NCI-H2227 treated with DMSO at 0.1 percent for 48 hours (cell line): ENCODE results near the gene MED25.

ENCODE experiments used
- DNase-seq: peaks from one replicate; lab custom pipeline; 2025; lab: John Stamatoyannopoulos, UW

Gene MED25

GRCh38 chr19:49817964-49818648, at the start of gene MED25:
Gene MED25, plus strand, starts transcription at chr19:49818289. Its CDS starts 53 bp downstream, at chr19:49818342.
- peak; percentile 88 for DNase-seq

DNA sequence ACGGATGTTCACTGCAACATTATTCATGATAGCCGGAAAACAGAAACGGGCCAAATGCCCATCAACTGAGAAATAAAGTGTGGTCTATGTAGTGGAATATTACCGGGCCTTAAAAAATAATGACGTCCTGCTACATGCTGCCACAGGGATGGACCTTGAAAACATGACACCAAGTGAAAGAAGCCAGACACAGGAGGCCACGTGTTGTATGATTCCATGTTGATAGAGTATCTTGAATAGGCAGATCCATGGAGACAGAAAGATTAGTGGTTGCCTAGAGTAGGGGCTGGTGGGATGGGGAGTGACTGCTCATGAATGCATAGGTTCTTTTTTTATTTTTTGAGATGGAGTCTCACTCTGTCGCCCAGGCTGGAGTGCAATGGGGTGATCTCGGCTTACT, 47.6 kb upstream of the MED25 start:
- no peak for DNase-seq

DNA sequence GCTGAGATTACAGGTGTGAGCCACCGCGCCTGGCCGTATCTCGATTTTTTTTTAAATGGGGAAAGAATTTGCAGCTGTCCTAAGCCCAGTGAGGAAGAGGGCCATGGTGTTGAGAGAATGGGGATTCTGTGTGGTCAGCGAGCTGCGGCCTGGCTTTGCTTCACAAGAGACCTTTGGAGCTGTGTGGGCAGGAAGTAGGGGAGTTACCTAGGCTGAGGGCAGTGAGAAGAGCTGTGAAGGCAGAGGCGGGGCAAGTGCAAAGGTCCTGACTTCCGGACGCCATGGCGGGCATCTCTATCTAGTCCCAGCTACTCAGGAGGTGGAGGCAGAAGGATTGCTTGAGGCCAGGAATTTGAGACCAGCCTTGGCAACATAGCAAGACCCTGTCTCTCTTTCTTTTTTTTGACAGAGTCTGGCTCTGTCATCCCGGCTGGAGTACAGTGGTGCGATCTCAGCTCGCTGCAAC, 46.4 kb upstream of the MED25 start:
- no peak for DNase-seq

DNA sequence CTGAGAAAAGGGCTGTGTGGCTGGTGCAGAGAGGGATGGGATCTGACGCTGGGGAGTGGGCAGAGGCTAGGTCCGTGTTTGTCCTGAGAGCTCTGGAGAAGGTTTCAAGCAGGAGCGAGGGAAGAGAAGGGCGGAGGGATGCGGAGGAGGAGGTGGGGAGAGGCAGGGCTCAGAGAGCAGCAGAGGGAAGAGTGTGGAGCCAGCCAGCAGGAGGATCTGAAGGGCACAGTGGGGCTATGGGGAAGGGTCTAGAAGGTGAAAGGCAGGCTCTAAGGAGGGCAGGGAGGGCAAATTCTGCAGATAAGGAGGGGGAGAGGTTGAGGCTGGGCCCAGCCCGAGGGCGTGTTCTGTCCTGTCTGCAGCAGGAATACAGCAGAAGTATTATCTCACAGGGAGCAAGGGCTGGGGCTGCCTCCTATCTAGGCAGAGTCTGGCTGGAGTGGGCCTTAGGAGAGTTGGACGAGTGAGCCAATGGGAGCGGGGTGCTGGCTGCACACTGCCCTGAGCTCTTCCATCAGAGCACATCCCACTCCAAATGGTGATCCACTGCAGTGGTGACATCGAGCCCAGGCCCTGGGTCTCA, 45.1 kb upstream of the MED25 start:
- DNase-seq: no peak

GRCh38 chr19:49773663-49774350, 44.3 kb upstream of the MED25 start:
- DNase-seq: no peak

- DNase-seq: no peak
Observed at GRCh38 chr19:49774969-49775368, 43.1 kb upstream of the MED25 start.

- no peak for DNase-seq
Observed at GRCh38 chr19:49775742-49776370, 42.2 kb upstream of the MED25 start.

GRCh38 chr19:49776371-49776764, 41.7 kb upstream of the MED25 start:
- DNase-seq: no peak

DNA sequence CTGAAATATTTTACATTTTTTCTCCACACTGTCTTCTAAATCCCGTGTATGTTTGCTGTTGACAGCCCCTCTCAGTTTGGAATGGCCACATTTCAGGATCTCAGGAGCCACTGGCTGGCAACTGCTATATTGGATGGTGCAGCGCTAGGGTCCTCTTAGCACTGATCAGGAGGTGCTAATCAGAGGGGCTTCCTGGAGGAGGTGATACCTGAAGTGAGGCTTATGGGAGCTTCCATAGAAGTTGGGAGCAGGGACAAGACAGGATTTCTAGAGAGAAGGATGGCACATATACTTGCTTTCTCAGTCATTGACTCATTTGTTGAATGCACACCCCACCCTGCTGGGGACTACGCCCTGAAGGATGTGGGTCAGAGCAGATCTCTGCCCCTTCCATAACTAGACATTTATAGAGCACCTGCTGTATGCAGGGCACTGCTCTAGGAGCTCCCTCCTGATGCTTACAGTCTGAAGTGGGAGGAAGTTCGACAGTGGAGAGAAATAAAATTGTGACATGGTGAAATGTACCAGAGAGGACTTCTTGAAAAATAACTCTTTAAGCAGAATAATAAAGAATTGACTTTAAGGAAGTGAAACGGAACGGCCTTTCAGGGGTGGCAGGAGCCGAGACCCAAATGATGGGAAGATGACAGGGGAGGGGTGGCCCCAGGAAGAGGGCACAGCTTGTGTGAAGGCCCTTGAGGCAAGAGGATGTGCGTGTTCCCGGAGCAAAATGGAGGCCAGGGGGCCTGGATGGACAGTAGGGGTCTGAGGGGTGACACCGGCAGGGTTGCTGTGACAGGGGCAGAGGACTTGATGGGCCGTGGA, 38.1 kb upstream of the MED25 start:
- DNase-seq: no peak

- no peak for DNase-seq
Observed at GRCh38 chr19:49780861-49781260, 37.2 kb upstream of the MED25 start.

- no peak for DNase-seq
Observed at GRCh38 chr19:49781394-49781793, 36.7 kb upstream of the MED25 start.

GRCh38 chr19:49782515-49782914, 35.6 kb upstream of the MED25 start:
- no peak for DNase-seq

DNA sequence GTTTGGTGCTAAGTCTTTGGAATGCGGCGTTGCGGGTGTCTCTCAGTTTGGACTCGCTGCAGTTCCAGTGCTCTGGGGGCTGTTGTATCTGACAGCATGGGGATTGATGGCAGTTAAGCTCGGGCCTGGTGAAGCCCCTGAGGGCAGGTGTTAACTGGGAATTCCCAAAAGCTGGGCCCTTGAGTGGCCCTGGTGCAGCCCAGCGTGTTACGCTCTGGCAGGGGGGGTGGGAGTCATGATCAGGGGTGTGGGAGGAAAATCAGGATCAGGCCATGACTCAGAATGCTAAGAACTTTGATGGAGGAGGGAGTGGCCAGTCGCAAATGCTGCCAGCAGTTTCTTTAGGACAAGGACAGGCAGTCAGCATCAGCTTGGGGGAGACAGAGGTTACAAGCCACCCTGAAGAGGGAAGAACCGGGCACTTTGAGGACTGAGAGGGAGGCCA, 31.7 kb upstream of the MED25 start:
- DNase-seq: no peak

- DNase-seq: no peak
Observed at GRCh38 chr19:49787746-49788145, 30.3 kb upstream of the MED25 start.

DNA sequence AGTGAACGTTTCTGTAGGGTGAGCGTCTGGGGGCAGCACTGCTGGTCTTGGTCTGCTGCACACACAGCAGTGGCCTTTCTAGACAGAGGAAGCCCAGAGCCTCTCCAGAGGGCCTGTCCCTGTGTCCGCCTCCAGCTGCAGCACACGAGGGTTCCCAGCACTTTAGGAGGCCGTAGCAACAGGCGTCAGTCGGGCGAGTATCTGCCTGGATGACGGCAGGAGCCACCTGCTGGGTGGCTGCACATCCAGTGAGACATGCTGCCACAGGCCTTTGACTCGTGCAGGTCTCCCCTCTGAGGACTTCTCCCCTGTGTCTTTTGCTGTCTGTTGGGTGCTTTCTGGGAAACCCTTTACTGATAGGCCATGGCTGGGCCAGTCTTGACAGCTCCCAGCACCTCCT, 29.2 kb upstream of the MED25 start:
- DNase-seq: no peak

DNA sequence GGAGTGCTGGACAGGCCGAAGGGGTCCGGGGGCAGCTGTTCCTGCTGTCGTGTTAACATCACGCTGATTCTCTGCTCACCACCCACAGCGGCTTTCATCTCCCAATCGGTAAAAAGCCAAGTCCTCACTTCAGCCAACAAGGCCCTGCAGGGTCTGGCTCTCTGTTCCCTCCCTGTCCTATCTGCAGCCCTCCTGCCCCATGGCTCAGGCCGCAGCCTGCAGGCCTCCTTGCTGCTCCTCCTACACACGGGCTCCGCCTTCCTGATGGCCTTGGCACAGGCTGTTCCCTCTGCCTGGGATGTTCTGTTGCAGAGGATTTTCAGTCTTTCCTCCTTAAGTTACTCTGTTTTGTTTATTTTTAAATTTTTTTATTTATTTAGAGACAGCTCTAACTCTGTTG, 27.2 kb upstream of the MED25 start:
- DNase-seq: no peak

- DNase-seq: no peak
Observed at GRCh38 chr19:49791776-49792445, 26.2 kb upstream of the MED25 start.

DNA sequence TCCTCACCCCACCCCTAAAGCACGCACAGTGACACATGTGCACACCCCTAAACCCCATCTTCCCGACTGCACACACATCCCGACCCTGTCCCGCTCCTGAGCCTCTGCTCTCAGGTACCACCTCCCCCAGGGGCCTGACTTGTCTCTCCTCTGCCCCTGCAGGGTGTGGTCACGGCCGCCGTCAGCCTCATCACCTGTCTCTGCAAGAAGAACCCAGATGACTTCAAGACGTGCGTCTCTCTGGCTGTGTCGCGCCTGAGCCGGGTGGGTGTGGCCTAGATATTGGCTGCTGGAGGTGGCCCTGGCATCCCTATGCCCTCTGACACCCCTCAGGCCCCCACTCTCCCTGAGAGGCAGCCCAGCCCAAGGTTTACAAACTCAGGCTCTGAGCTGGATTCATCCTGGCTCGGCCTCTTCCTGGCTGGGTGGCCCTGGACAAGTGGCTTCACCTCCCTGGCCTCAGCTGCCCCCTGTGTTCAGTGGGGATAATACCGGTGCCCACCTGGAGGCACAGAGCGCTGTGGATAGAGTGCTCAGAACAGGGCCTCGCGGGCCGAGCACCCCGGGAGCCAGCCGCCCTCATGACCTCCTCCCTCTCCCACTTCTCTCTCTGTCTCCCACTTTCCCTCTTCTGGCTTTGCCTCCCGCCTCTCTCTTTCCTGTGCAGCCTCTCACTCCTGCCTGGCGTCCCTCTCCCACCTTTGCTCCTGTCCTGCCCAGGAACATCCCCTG, 25.1 kb upstream of the MED25 start:
- no peak for DNase-seq

DNA sequence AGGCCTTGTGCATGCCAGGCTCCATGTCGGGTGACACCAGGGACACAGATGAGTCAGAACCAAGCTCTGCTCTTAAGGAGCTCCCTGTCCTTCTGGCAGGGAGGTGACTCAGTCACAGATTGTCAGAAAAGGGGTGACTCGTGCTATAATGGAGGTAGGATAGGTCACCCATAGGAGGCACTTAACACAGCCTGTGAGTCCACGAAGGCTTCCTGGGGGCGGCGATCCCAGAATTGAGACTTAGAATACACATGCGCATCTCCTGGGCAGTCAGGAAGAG, 24.6 kb upstream of the MED25 start:
- no peak for DNase-seq

- DNase-seq: no peak
Observed at GRCh38 chr19:49795615-49796014, 22.5 kb upstream of the MED25 start.

DNA sequence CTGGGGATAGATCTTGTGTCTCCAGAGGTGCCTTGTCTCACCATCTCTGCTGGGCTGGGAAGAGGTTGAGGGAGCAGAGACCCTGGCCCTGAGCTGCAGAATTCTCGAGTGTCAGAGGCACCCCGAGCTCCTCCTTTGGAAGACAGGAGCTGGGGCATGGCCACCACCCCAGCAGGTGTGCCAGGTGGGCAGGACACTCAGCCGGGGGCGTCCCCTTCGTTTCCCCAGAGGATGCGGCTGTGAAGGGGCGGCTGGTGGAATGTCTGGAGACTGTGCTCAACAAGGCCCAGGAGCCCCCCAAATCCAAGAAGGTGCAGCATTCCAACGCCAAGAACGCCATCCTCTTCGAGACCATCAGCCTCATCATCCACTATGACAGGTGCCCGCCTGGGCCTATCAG, 19.5 kb upstream of the MED25 start:
- no peak for DNase-seq
